Retina (tissue), 1 donor: Measurements from ENCODE around the gene AIFM1.

Source experiments
- DNase-seq: peaks from one replicate; pipeline ENCODE4 v3.0.0-alpha.2; 2016

Gene AIFM1

DNA sequence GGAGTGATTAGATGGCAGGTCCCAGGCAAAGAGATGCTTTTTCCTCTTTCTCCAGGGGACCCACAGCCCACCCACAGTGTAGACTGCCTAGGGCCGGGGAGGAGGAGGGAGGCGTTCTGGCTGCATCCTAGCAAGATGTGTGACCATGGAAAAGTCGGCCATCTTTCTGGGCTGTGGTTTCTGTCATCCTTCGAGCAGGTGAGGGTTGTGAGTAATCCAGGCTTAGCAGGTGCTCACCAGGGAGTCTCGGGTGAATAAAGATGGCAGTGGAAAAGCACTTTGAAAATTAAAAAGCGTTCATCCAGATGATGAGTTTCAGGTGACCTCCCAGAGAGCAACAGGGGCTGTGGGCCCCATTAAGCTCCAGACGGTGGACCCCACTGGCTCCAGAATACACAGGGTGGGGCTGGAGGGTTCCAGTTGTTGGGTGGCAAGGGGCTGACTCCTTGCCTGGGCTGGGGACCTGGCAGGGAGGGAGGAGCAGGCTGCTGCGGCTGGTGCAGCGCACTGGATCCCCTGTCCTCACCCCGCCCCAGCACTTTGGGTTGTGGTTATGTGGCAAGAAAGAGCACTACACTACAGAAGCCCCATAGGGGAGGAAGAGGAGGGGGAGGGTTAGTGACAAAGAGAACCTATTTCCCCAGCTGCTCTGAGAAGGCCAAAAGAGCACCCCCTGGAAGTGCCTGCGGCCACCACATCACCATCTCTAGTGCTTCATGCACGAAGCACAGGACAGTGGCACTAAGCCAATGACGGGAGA, 79.0 kb downstream of the AIFM1 start:
- DNase-seq = no peak

DNA sequence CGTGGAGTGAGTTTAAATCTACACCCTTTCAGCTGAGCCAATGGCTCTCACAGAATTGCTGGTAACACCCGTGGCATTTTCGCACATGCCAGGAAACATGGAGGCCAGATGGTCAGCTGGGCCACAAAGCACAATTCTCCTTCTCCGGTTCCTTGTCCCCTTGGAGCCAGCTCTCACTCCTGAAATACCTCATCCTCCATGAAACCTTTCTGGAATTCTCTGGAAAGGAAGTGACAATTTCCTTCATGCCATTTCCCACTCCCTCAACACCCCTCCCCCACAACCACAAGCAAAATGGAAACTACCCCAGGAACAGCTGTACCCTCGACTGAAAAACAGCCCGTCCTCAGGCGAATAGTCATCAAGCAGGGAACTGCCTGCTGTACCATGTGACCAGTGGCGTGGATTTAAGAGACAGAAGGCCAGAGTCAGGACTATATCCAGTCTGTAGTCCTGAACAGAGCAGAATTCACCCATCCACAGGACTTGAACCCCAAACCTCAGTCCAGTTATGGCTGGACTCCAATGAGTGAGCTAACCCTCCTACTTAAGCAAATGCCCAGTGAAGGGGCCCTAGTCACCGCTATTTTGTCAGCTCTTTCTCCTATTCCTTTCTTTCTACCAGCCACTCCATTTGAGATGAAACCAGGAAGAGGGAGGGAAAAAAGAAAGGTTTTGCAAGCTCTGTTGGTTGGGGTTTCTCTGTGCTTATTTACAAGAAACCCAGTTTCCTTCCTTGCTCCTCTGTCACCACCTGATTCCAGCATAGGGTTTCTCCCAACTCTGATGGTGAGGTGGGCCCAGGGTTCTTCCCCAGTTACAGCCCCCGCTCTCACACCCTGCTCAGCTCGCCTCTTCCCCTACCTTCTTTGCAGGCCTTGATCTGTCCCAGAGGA, 79.8 kb downstream of the AIFM1 start:
- no peak for DNase-seq

DNA sequence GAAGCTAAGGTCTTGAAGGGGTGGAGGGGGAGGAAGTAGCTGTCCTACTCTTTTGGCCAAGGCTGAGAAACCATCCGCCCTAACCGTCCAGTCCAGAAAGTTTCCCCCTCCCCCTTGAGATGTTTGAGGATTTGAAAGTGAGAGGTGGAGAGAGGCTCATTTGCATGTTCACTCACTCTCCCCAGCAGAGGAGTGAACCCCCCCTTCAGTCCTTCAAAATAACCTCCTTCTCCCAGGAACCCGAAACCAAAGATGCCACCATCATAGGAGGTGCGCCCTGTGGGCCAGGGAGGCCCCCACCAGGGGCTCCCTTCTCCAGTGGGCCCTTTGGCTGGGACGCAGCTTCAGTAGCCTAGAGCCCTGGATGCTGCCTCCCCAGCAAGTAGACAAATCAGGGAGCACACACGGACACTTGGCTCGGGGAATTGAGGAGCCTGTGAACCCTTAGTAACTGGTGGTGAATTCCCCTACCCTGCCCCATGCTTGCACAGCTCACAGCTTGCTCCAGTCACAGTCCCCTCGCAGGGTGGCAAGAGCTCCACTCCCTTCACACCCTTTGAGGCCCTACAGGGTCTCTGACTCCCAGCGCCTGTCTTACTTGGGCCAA, 80.9 kb downstream of the AIFM1 start:
- no peak for DNase-seq

DNA sequence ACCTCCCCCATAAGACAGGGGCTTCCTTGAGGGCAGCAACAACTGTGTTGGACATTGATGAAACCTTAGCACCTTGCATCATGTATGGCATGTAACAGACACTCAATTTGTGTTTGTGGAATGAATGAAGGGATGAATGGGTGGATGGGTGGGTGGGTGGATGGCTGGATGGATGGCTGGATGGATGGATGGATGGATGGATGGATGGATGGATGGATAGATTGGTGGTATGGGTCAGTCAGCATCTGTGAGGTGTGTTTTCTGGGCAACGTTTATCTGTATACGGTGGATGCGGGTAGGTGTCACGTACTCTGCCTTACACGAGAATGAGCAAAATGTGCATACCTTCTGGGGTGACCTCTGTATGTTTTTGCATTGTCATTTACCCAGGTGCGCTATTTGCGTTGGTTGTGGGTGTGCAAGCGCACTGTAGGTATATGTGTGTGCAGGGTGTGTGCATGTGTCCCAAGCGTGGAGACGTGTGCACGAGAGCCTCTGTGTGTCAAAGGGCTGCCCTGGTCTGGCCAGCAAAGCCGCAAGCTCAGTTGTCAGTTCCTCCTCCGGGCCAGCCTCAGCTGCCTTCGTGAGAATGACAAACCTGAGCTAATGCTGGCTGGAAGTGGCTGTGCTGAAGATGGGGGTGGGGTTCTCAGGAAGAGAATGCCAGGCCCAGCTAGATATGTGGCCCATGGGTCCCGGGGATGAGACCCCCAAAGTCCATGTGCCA, 81.8 kb downstream of the AIFM1 start:
- DNase-seq = no peak

DNA sequence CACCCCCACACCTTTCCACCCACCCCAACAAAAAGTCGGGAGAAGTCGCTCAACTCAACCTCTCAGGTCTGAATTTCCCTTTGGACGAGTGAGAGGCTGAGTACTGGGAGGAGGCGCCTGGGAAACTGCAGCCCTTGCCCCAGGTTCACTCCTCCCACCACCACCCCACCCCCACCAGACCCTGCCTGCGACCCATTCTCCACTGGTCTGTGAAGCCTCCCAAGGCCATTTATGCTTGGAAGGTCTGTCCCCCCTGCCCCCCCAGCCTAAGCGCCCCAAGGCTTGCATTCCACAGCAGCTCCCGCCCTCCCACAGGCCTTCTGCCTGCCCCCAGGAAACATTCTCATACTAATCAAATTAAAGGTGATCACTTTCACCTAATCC, 82.5 kb downstream of the AIFM1 start:
- no peak for DNase-seq

DNA sequence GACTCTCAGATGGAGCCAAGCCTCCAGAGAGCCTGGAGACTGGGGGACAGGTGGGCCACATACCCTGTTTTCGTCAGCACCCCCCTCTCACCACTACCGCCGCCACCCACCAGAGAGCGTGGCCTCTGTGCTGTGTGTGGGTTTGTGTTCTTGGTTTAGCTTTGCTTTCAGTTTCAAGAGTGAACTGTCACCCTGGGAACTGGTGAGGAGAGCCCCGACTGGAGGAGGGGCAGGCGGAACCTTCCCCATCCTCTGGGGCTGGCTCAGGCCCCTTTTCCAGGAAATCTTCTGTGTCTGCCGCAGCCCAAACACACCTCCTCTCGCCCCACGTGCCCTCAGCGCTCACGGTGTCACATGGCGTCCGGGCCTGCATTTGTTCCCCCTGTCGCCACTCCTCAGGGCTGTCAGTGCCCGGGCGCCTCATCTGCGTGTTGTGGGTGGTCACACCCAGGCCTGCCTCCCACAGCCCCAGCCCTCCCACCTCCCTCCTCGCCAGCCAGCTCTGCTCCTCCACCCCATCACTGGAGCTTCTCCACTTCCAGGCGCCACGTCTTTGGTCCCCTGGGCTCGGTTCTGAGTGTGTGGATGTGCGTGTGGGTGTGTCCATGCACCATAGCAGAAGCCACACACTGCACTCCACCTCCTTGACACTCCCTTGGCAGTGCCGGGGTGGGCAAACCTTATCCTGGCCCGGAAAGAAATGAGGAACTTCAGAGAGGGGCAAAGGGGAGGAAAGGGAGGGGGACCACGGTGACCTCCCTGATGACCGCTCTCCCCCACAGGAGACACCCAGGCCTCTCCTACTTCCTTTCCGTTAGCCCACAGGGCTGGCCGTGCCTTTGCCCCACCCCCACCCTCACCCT, 83.2 kb downstream of the AIFM1 start:
- DNase-seq = no peak

DNA sequence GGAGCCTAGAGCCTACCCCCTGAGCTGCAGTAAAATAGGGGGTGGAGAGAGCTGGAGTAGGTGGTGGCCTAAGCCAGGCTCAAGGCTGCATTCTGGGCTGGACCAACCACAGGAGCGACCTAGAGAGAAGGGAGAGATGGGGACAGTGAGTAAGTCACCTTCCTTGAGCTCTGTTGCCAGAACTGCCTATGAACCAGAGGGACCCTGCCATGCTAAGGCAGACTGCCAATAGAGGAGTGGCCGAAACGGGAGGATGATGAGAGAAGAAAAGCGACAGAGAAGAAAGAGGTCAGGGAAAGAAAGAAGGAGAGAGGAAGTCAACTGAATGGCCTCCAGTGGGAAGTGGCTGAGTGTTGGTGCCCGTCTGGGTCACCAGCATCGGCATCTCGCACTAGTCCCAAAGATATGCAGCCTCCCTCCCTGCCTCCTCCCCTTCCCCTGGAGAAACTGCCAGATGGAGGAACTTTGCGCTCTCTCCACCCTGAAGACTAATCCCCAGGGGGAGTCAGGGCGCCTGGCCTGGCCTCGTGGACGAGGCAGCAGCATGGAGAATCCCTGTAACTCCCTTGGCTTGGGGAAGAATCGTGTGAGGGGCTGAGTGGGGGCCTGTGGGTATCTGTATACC, 84.1 kb downstream of the AIFM1 start:
- DNase-seq = no peak

DNA sequence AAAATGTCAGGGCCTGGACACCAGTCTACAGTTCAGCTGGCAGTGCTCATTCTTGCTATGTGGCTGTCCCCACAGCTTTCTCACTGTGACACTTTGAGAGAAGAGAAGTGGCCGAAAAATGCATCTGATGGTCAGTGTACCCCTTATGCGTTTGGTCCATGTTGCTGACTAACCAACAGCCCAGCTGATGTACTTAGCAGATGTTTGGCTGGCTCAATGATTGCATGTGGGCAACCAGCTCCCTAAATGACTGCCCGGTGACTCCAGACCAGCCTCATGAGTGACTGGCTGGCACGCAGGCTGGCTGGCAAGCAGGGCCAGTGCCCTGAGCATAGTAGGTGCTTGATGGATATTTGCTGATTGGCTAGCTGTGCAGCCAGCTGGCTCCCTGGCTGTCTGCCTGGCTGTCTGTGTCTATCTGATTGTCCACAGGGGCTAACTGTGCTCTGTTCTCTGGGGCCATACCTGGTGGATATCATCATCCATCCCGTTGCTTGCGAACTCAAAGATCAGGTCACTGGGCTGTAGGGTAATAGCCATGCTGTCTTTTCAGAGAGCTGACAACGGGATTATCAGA, 84.8 kb downstream of the AIFM1 start:
- DNase-seq = no peak

DNA sequence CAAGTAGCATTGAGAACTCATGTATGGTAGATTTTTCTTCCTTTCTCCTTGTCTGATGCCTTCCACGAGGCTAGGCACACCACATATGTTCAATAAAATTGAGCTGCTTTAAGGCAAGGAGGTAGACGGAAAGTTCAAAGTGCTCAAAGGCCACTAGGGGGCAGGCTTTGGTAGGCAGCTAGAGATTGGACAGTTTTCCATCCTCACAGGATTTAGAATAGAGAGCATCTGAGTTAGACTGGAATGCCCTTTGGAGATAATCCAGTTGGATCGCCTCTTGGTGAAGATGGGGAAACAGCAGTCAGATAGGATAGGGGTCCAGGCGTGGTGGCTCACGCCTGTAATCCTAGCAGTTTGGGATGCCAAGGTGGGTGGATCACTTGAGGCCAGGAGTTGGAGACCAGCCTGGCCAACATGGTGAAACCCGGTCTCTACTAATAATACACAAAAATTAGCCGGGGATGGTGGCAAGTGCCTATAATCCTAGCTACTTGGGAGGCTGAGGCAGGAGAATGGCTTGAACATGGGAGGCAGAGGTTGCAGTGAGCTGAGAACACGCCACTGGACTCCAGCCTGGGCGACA, 85.7 kb downstream of the AIFM1 start:
- DNase-seq = peak; percentile 53
